ENCODE measurements around the gene PLA2G12A.

- TF ChIP-seq CTCF (IDR thresholded peaks at IDR 0.05; ENCODE audit: control extremely low read depth in 1 of 3, insufficient read depth in 1 of 3, low read depth in 1 of 3, low read length in 3 of 3) (no peak), SUZ12 (IDR thresholded peaks at IDR 0.05; ENCODE audit: low read length) (no peak), BRCA1 (IDR thresholded peaks at IDR 0.05; ENCODE audit: low read depth, low read length) (no peak), ZNF274 (IDR thresholded peaks at IDR 0.05; ENCODE audit: borderline replicate concordance, extremely low read depth, low read length) (no peak), CEBPB (IDR thresholded peaks at IDR 0.05; ENCODE audit: low read depth, low read length) (no peak), TAF1 (IDR thresholded peaks at IDR 0.05; ENCODE audit: low read depth, low read length) (no peak), TEAD4 (IDR thresholded peaks at IDR 0.05; ENCODE audit: low read depth, low read length) (no peak)
These were observed 10.3 kb downstream of the PLA2G12A start for GRCh38 chr4:109719604-109720003.
